ENCODE results near the gene SKI. TPM values are rescaled to one million over a fixed set of nuclear protein-coding genes. Genes with fewer than 3 reads are reported as not detected.

Gene SKI
- 19.3 TPM for total RNA-seq

GRCh38 chr1:2228157-2228594 is at the start of gene SKI:
Gene SKI (plus strand): TSS chr1:2228319. CDS start chr1:2228767, 448 bp downstream.
- DNase-seq = no peak

- no peak for DNase-seq
These were observed 49.2 kb upstream of the SKI start for GRCh38 chr1:2178875-2179274.

DNA sequence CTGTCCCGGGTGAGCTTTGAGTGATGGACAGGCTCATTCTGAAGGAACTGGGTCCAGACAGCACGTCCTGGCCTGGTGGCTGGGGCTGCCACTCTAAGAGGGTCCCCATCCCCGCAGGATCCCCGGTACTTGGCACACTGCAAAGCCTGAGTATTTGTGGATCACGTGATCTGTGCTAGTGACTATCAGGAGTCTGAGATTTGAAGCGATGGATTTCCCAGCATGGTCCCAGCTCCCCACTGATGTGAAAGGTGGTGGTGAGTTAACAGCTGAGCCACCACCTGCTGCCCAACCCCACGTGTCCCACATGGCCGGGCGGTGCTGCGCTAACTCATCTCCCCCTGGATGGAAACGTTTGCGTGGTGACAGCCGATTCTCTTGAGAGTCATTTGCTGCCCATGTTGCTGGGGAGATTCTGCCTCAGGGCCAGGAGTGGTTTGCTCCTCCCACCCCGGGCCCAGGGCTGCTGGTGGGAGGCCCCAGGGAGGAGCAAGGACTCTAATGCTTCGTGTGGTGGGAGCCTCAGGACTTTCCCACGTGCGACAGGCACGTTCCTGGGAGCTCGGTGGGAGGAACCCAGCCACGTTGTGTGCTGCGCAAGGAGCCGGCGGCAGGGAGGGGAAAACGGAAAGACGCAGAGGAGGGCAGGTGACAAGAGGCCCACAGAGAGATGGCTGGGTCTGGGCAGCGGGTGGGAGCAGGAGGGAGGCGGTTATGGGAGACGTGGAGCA is 48.7 kb upstream of the SKI start:
- DNase-seq = no peak

DNA sequence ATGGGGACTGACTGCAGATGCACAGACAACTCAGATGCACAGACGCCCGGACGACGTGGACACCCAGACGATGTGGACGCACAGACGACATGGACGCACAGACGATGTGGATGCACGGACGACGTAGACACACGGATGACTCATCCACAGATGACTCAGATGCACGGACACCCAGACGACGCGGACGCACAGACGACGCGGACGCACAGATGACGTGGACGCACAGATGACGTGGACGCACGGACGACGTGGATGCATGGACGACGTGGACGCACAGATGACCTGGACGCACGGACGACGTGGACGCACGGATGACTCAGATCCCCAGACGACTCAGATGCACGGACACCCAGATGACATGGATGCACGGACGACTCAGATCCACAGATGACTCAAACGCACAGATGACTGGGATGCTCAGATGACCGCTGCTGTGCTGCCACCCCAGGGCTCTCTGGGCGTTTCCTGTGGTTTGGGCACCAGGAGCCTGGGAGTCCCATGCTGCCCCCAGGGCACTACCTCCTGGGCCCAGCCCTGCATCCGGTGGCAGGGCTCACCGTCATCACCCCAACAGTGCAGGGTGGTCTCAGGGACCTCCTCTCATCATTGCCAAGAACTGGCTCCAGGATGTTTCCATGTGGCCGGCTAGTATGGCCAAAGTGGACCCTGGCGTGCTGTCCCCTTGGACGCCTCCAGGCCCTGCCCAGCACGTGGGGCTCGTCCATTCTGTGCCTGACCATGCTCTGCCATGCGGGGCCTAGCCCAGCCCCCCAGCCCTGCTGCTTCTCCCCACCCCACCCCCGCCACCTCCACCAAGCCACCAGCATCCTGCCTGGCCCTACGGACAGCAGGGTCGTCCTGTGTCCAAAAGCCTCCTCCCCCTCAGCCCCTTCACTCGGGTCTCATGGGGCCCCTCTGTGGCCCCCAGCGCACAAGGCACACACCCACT is 47.5 kb upstream of the SKI start:
- DNase-seq = peak; percentile 36

GRCh38 chr1:2181271-2181670 is 46.8 kb upstream of the SKI start:
- no peak for DNase-seq

DNA sequence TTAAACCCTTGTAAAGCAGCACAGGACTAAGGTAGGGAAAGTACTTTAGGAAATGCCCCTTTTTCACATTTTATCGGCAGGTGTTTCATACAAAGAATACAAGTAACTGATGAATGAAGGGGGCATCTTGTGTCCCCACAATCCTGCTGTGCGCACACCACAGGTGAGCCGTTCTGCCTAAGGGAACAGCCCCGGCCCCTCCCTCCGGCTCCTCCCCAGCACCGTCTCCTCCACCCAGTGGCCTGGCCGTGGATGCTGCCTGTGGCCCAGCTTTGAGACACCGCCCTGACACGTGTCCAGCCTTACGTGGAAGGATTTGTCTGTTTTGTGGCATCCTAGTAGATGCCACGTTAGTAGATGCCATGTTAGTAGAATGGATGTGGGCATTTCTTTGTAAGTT is 46.4 kb upstream of the SKI start:
- no peak for DNase-seq

- DNase-seq = no peak
These were observed 45.7 kb upstream of the SKI start for GRCh38 chr1:2182376-2182775.

GRCh38 chr1:2183937-2184334 is 44.2 kb upstream of the SKI start:
- no peak for DNase-seq

- DNase-seq = no peak
These were observed 43.6 kb upstream of the SKI start for GRCh38 chr1:2184531-2184930.

- DNase-seq = no peak
These were observed 43.2 kb upstream of the SKI start for GRCh38 chr1:2184934-2185333.

- DNase-seq = no peak
These were observed 42.0 kb upstream of the SKI start for GRCh38 chr1:2185880-2186855.

DNA sequence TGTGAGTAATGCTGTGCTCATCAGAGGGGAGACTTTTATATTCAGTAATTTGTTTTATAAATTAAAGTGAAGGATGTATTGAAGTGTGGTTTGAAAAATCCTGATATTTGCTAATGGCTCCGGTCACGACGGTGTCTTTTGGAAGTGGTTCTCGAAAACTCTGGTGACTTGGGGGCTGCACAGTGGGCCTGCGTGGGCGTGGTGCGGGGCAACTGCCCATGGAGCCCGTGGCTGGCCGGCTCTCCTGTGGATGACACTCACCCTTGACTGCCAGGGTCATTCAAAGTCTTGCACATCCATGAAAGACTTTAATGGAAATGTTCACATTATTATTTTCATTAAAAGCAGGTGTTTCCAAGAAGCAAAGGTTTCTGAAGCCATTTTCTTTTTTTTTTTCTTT is 41.2 kb upstream of the SKI start:
- DNase-seq = no peak

DNA sequence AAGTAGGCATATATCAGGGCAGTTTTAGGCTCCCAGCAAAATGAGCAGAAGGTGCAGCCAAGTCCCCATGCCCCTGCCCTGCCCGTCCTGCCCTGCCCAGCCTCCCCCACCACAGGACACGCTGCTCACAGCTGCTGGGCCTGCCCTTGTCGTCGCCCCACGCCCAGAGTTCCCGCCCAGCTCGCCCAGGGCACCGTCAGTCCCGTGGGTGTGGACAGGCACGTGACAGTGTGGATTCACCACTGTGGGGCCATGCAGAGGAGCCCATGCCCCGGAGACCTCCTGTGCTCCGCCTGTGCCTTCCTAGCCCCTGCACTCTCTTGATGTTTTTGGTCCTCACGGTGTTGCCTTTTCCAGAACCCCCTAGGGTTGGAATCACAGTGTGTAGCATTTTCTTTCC is 40.5 kb upstream of the SKI start:
- DNase-seq = no peak

GRCh38 chr1:2188336-2188735 is 39.8 kb upstream of the SKI start:
- no peak for DNase-seq

GRCh38 chr1:2189459-2190425 is 38.4 kb upstream of the SKI start:
- DNase-seq = peak; percentile 94

GRCh38 chr1:2190491-2190976 is 37.6 kb upstream of the SKI start:
- DNase-seq = no peak

DNA sequence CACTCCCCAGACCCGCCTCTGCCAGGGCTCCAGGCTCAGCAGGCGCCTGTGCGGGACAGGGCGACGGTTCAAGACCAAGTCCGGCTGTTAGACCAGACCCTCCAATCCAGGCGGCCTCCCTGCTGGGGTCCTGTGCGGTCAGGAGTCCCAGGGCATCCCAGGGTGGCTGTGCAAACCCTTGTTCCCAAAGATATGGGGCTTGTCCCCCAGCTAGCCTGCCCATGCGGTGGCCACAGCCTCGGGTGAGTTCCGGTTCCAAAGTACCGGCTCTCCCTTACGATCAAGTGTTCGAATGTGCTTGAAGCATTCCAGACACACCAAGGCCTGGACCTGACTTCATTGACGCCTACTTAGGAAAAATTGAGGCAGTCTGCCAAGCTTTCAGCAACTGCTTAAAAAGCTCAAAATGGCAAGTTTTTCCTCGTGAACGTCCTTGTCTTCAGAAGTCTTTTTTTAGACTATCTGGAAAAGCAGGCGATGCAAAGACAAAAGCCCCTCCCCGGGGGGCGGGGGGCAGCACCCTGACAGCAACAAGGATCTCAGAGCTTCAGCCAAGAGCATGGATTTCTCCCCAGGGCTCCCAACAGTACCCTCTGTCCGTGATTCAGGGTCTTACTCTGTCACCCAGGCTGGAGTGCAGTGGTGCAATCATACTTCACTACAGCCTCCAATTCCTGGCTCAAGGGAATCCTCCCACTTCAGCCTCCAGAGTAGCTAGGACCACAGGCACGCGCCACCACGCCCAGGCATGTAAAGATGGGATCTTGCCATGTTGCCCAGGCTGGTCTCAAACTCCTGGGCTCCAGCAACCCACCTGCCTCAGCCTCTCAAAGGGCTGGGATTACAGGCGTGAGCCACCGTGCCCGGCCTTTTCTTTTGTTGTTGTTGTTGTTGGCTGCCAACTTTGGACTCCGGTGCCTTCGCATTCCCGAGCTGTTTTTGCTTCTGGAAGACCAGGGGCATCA is 35.8 kb upstream of the SKI start:
- DNase-seq = no peak

GRCh38 chr1:2193514-2194281 is 34.4 kb upstream of the SKI start:
- DNase-seq = no peak

Data from occipital lobe (tissue), 2 donors.